Kidney epithelial cell (primary cell): ENCODE results near the gene ENAH. TPM values are rescaled to one million over a fixed set of nuclear protein-coding genes. Genes with fewer than 3 reads are reported as not detected.

Source experiments
- DNase-seq: peaks from one replicate; pipeline ENCODE4 v3.0.0-alpha.2; 2010; ENCODE audit warnings: low read depth
- H3K27me3 ChIP-seq: 2 replicates; pipeline ENCODE4 v1.6.0; 2011; ENCODE audit warnings: low read length; ENCODE audit not compliant: control insufficient read depth, insufficient read depth
- H3K36me3 ChIP-seq: 2 replicates; pipeline ENCODE4 v1.5.1; 2011; ENCODE audit warnings: low read length; ENCODE audit not compliant: control insufficient read depth, insufficient read depth
- H3K4me3 ChIP-seq: 2 replicates; pipeline ENCODE4 v1.5.1; 2011; ENCODE audit warnings: low read depth, mild to moderate bottlenecking, control low read depth, low read length
- total RNA-seq: library from RNA; depleted of rRNA; stranded (reverse); fragments of >200 nt; gene quantifications from 2 replicates; pipeline ENCODE4 v1.2.3, GENCODE V29; 2015
- TF ChIP-seq, protein P1 (sequence below): IDR thresholded peaks from 2 replicates; pipeline ENCODE4 v1.5.1; 2011; ENCODE audit warnings: mild to moderate bottlenecking, moderate library complexity, low read length, control low read depth, inconsistent platforms; ENCODE audit not compliant: insufficient read depth, poor library complexity, severe bottlenecking

ENAH gene
- total RNA-seq, 1 donor from 2014 or later, result 95.8 TPM

DNA sequence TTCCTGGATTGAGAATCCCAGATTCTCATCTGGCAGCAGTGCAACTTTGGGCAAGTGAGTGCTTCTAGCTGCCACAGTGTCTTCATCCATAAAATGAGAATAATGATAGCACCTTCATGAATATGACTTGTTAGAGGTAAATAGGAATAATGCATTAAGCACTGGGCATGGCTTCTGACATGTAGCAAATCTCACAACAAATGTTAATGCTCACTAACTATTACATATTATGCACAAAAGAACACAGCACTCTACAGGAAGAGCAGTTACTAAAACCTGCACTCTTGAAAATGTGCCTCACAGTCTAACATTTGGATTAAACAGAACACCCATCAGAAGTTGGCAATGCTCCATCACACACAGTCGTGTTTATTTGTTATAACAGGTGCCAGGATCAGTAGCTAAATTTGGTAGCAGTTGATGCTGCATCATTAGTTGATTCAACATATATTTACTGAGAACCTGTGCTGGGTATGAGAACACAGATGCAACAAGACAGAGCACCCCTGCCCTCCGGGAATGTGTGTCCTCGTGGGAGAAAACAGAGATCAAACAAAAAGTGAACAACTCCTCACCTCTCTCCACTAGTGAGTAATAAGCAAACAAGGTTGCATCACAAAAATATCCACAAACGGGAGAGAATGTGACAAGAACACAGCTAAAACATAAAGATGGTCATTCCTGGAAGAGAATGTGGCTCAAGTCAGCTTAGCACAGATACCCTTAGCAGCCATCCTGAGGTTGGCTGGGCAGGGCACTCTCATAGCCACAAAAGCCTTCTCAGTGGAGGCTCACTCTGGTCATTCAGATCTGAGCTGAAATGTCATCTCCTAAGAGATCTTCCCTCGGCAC is 198.9 kb downstream of the ENAH start:
- DNase-seq, result no peak
- TF ChIP-seq, protein P1, sequence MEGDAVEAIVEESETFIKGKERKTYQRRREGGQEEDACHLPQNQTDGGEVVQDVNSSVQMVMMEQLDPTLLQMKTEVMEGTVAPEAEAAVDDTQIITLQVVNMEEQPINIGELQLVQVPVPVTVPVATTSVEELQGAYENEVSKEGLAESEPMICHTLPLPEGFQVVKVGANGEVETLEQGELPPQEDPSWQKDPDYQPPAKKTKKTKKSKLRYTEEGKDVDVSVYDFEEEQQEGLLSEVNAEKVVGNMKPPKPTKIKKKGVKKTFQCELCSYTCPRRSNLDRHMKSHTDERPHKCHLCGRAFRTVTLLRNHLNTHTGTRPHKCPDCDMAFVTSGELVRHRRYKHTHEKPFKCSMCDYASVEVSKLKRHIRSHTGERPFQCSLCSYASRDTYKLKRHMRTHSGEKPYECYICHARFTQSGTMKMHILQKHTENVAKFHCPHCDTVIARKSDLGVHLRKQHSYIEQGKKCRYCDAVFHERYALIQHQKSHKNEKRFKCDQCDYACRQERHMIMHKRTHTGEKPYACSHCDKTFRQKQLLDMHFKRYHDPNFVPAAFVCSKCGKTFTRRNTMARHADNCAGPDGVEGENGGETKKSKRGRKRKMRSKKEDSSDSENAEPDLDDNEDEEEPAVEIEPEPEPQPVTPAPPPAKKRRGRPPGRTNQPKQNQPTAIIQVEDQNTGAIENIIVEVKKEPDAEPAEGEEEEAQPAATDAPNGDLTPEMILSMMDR, result no peak
- Histone ChIP-seq H3K27me3 (no peaks in the 10 kb centered on the region), H3K4me3 (no peak overlapping the region), H3K36me3 (no peaks in the 10 kb centered on the region)

DNA sequence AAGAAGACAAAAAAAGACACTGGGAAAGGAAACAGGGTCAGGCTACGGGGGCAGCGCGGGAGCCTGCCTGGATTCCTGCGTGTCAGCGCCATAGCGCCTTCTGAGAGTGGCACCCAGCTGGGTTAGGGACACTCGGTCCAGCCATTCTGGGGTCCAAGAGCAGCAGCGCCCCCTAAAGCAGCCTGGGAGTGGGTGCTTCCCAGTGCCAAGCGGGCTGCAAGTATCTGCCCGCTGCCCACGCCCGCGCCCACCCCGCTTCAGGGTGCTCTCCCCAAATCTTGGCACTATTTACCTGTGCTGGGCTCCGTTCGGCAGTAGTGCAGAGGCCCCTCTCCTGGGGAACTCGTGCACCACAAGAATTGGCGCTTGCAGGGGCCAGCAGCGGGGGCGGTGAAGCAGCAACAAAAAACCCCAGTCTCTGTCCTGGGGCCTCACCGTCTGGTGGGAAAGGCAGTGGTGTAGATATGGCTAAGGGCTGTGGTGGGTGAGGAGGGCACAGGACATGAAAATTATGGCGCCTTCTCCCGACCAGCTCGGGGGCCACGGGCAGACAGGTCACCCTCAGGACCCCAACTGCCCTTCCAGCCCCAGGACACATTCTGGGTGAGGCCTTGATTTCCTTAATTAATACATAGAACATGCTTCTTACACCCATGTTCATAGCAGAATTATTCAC is 200.9 kb downstream of the ENAH start:
- DNase-seq, result no peak
- Histone ChIP-seq H3K27me3 (no peaks in the 10 kb centered on the region), H3K4me3 (no peak overlapping the region), H3K36me3 (no peaks in the 10 kb centered on the region)
- TF ChIP-seq, protein P1, result no peak

DNA sequence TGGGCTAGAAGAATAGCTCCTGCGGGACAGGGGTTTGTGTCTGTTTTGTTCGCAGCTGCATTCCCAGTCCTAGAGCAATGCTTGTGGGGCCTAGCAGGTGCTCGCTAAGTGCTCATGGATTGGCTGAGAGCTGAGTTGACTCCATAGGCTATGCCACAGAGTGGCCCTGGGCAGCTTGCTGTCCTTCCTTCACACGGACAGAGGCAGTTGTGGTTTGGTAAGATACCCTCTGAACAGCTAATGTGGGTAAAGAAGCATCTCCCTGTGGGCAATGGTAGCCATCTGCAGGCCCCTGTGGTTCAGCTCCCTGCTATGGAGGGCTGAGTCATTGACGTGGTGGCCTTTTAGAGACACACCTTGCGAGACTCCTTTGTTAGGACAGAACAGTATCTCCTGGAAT is 201.6 kb downstream of the ENAH start:
- no peaks in the 10 kb centered on the region for H3K27me3 ChIP-seq
- TF ChIP-seq, protein P1, result no peak
- H3K36me3 ChIP-seq, result no peaks in the 10 kb centered on the region
- no peak for DNase-seq
- H3K4me3 ChIP-seq, result no peak overlapping the region

DNA sequence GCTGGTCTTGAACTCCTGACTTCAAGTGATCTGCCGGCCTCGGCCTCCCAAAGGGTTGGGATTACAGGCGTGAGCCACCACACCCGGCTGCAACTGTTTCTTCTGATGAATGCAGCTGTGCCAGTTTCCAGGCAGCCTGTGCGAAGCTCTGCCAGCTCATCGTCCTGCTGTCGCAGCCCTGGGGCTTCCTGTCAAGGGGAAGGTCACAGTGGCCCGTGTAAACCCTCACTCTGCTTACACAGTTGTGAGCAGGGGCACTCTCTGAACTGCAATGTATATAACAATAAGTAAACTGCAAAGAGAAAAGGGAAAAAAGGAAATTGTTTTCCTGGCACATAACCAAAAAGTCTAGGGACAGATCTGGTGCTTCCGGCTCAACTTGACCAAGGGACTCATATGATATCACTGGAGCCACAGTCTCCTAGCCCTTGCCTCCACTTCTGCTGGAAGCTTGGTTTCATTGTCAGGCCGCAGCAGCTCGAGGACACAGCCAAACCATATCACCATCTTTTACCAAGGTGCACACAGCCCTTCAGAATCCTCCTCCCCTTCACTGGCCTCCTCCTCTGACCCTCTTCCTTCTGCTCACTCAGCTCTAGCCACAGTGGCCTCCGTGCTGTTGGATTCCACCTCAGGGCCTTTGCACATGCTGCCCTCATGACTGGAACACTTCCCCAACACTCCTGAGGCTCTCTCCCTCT is 202.3 kb downstream of the ENAH start:
- Histone ChIP-seq H3K36me3 (no peaks in the 10 kb centered on the region), H3K4me3 (no peak overlapping the region), H3K27me3 (no peaks in the 10 kb centered on the region)
- TF ChIP-seq, protein P1, result no peak
- DNase-seq, result no peak

DNA sequence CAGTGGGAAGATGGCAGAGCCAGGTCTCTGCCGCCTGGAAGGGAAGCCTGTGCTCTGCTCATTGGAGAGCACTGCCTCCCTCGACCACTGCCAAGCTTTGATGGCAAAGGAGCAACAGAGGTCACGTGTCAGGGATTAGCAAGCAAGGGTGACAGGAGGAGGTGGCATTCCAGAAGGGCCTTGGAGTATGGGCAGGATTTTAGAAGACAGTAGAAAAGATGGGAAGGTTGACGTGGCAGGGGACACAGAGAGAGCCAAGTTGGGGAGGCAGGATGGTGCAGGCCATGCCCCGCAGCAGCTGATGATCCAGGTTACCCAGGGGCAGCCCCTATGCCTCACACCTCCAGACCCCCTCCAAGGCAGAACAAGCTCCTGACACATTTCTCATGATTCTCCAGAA is 203.1 kb downstream of the ENAH start:
- no peak overlapping the region for H3K4me3 ChIP-seq
- H3K36me3 ChIP-seq, result no peaks in the 10 kb centered on the region
- H3K27me3 ChIP-seq, result no peaks in the 10 kb centered on the region
- TF ChIP-seq, protein P1, result no peak
- no peak for DNase-seq
